DMS53 treated with DMSO at 0.1 percent for 48 hours (cell line): ENCODE measurements around the gene E2F6.
A peak's percentile ranks its signal among the peaks of the same experiment; 100 is the strongest.
"Not testable (repeated sequence)": the region's sequence is repeated elsewhere in the genome, so short reads cannot be mapped to it uniquely, and the experiment has no call there.

Experiments
- DNase-seq: peaks from one replicate; lab custom pipeline; 2025; ENCODE audit not compliant: unreplicated experiment; lab: John Stamatoyannopoulos, UW

The E2F6 gene

GRCh38 chr2:11414372-11415124 lies 51.4 kb downstream of the E2F6 start:
- no peak for DNase-seq

GRCh38 chr2:11412449-11412810 lies 53.5 kb downstream of the E2F6 start:
- DNase-seq: no peak

- DNase-seq: peak; percentile 14
Measured at GRCh38 chr2:11411768-11412448, 54.1 kb downstream of the E2F6 start.

GRCh38 chr2:11411244-11411643 lies 54.7 kb downstream of the E2F6 start:
- no peak for DNase-seq

- no peak for DNase-seq
Measured at GRCh38 chr2:11410101-11410500, 55.9 kb downstream of the E2F6 start.

- no peak for DNase-seq
Measured at GRCh38 chr2:11409572-11409959, 56.4 kb downstream of the E2F6 start.

- no peak for DNase-seq
Measured at GRCh38 chr2:11408959-11409571, 56.9 kb downstream of the E2F6 start.

GRCh38 chr2:11407413-11407812 lies 58.5 kb downstream of the E2F6 start:
- DNase-seq: no peak

- DNase-seq: no peak
Measured at GRCh38 chr2:11406958-11407381, 59.0 kb downstream of the E2F6 start.

- DNase-seq: no peak
Measured at GRCh38 chr2:11406267-11406957, 59.5 kb downstream of the E2F6 start.

- no peak for DNase-seq
Measured at GRCh38 chr2:11405599-11406266, 60.2 kb downstream of the E2F6 start.

- DNase-seq: not testable (repeated sequence)
Measured at GRCh38 chr2:11405074-11405406, 60.9 kb downstream of the E2F6 start.

GRCh38 chr2:11404376-11405073 lies 61.4 kb downstream of the E2F6 start:
- no peak for DNase-seq

GRCh38 chr2:11402436-11402835 lies 63.5 kb downstream of the E2F6 start:
- DNase-seq: no peak

GRCh38 chr2:11399438-11399762 lies 66.6 kb downstream of the E2F6 start:
- no peak for DNase-seq

GRCh38 chr2:11398750-11399437 lies 67.1 kb downstream of the E2F6 start:
- DNase-seq: no peak

GRCh38 chr2:11397513-11397912 lies 68.4 kb downstream of the E2F6 start:
- DNase-seq: no peak

- no peak for DNase-seq
Measured at GRCh38 chr2:11396467-11397445, 69.2 kb downstream of the E2F6 start.

GRCh38 chr2:11396021-11396420 lies 69.9 kb downstream of the E2F6 start:
- DNase-seq: no peak
